GM12878 (cell line): ENCODE measurements around the gene CENPS. TPM values are rescaled to one million over a fixed set of nuclear protein-coding genes. Genes with fewer than 3 reads are reported as not detected.

Source experiments
- ATAC-seq: fragments of 200-7000 bp; cut with Tn5 transposase; 3 replicates; pipeline ENCODE4 v1.9.1; 2020; ENCODE audit warnings: mild to moderate bottlenecking, moderate library complexity
- BruUV-seq: library from RNA; stranded (reverse); fragments of 400-500 nt; replicated peaks from 2 replicates; lab custom pipeline; 2021; lab: Mats Ljungman, UMichigan
- CTCF ChIA-PET: fragments of 300-600 bp; sonication (Branson Sonifier 250); formaldehyde crosslinking; extraction: SDS; loops from one replicate; lab custom pipeline; 2021; ENCODE audit warnings: inconsistent platforms; lab: Yijun Ruan, JAX
- POLR2A ChIA-PET: fragments of 350-600 bp; formaldehyde crosslinking; extraction: SDS; loops from one replicate; lab custom pipeline; 2021; ENCODE audit warnings: inconsistent platforms; lab: Charles Lee
- RAD21 ChIA-PET: fragments of 300-600 bp; sonication (Branson Sonifier 250); formaldehyde crosslinking; loops from one replicate; lab custom pipeline; 2023; ENCODE audit warnings: antibody characterized with exemption; ENCODE audit not compliant: unreplicated experiment; lab: Charles Lee
- SMC1A ChIA-PET: fragments of 300-600 bp; sonication (Branson Sonifier 250); formaldehyde crosslinking; loops from one replicate; lab custom pipeline; 2023; ENCODE audit not compliant: unreplicated experiment, uncharacterized antibody; lab: Charles Lee
- DNase-seq: peaks from one replicate; pipeline ENCODE4 v3.0.0-alpha.2; 2011; ENCODE audit warnings: low read depth, low spot score
- FAIRE-seq: peaks from 3 replicates; lab custom pipeline; 2011; peaks lifted over from hg19 to GRCh38; lab: Jason Lieb, UNC
- H2AFZ ChIP-seq: 2 replicates; pipeline ENCODE4 v1.6.0; 2011; ENCODE audit warnings: low read depth, low read length, control low read depth; ENCODE audit not compliant: control insufficient read depth
- H3K27ac ChIP-seq: 2 replicates; pipeline ENCODE4 v1.5.1; 2011; ENCODE audit warnings: control low read depth; ENCODE audit not compliant: control insufficient read depth, insufficient read depth
- H3K27me3 ChIP-seq, 2 experiments: replicated peaks in 1 of 2; 2 replicates each; pipeline versions ENCODE4 v1.6.0 to v1.6.1; 2011; ENCODE audit warnings: low read length in 1 of 2; ENCODE audit not compliant: control insufficient read depth in 2 of 2, insufficient read depth in 2 of 2
- H3K36me3 ChIP-seq, 2 experiments: 2 replicates each; pipeline ENCODE4 v1.5.1; 2011; ENCODE audit warnings: low read length in 1 of 2; ENCODE audit not compliant: control insufficient read depth in 2 of 2, insufficient read depth in 2 of 2
- H3K4me1 ChIP-seq: 2 replicates; pipeline ENCODE4 v1.6.1; 2011; ENCODE audit warnings: mild to moderate bottlenecking, low read length, moderate library complexity, mixed read lengths; ENCODE audit not compliant: control insufficient read depth, insufficient read depth
- H3K4me2 ChIP-seq: 2 replicates; pipeline ENCODE4 v1.6.0; 2011; ENCODE audit warnings: control low read depth; ENCODE audit not compliant: control insufficient read depth, insufficient read depth
- H3K4me3 ChIP-seq: fragments of 200-600 bp; sonication (generic); 2 replicates; pipeline ENCODE4 v1.5.1; 2016
- H3K79me2 ChIP-seq: 2 replicates; pipeline ENCODE4 v1.6.0; 2011; ENCODE audit warnings: low read length; ENCODE audit not compliant: control insufficient read depth, insufficient read depth
- H3K9ac ChIP-seq: 2 replicates; pipeline ENCODE4 v1.8.0; 2011; ENCODE audit warnings: low read length, control low read depth, mixed read lengths; ENCODE audit not compliant: control insufficient read depth, insufficient read depth
- H3K9me3 ChIP-seq: replicated peaks from 3 replicates; pipeline ENCODE4 v1.5.1; 2011; ENCODE audit warnings: mild to moderate bottlenecking, low read length; ENCODE audit not compliant: control insufficient read depth, insufficient read depth
- H4K20me1 ChIP-seq: 2 replicates; pipeline ENCODE4 v1.6.0; 2011; ENCODE audit not compliant: control insufficient read depth, insufficient read depth
- CBX3 ChIP-seq: fragments of 200-600 bp; sonication (generic); IDR thresholded peaks from 2 replicates; pipeline ENCODE4 v1.6.1; 2016; ENCODE audit warnings: low read depth, borderline replicate concordance
- CHD1 ChIP-seq: IDR thresholded peaks from 2 replicates; pipeline ENCODE4 v1.6.1; 2012; ENCODE audit warnings: low read depth, low read length, improper control_type of control experiment
- ETV6 ChIP-seq, 2 experiments: fragments of 450-650 bp in 1 of 2; IDR thresholded peaks in 1 of 2; conservative IDR thresholded peaks in 1 of 2; 2 replicates each; pipeline ENCODE4 v1.6.1; 2014; ENCODE audit warnings: antibody characterized with exemption in 1 of 2, borderline replicate concordance in 1 of 2, low read depth in 1 of 2, mild to moderate bottlenecking in 1 of 2, moderate library complexity in 1 of 2
- HDAC2 ChIP-seq: fragments of 200-600 bp; sonication (generic); IDR thresholded peaks from 2 replicates; pipeline ENCODE4 v1.6.1; 2017
- RB1 ChIP-seq: fragments of 450-650 bp; formaldehyde crosslinking; IDR thresholded peaks from 2 replicates; pipeline ENCODE4 v1.6.1; 2017; ENCODE audit warnings: mild to moderate bottlenecking, borderline replicate concordance
- SREBF1 ChIP-seq: IDR thresholded peaks from 2 replicates; pipeline ENCODE4 v1.6.1; 2012; ENCODE audit warnings: mild to moderate bottlenecking, low read length
- TCF12 ChIP-seq: IDR thresholded peaks from 2 replicates; pipeline ENCODE4 v1.6.1; 2011; ENCODE audit warnings: low read depth, mild to moderate bottlenecking, low read length
- WGBS: methylation state at CpG from one replicate; pipeline ENCODE4 v1.1.6; 2016; ENCODE audit warnings: low lambda C conversion rate; ENCODE audit not compliant: insufficient replicate concordance, insufficient coverage; ENCODE audit errors: missing lambda C conversion rate; 5-methylcytosine and 5-hydroxymethylcytosine counted together
- in situ Hi-C: fragments of 300-500 bp; cut with MboI; formaldehyde crosslinking; loops from 9 replicates; pipeline ENCODE4 v1.14.3; 2018; ENCODE audit warnings: mixed read lengths
- intact Hi-C: fragments of 100-400 bp; cut with micrococcal nuclease; formaldehyde crosslinking; loops from one replicate; pipeline ENCODE4 v1.14.2; 2022; ENCODE audit not compliant: unreplicated experiment
- polyA plus RNA-seq, 11 experiments: library from polyadenylated mRNA; depleted of rRNA in 4 of 11; unstranded in 6 of 11; stranded (reverse) in 5 of 11; fragments of >200 nt; fragmentation: Nextera tagmentation in 4 of 11; fragmentation: Illumina TruSeq in 1 of 11; extraction: Ambion mirVana in 4 of 11; extraction: Trizol in 1 of 11; gene quantifications; 1 replicate in 1 of 11; 2 replicates in 10 of 11; pipeline versions ENCODE4 v1.2.1 to v1.2.3, GENCODE V29; 2011 to 2016; ENCODE audit warnings: inconsistent platforms in 2 of 11, missing spikeins in 2 of 11, low read depth in 1 of 11
- total RNA-seq, 4 experiments: library from RNA; depleted of rRNA in 3 of 4; stranded (reverse); fragments of >200 nt in 3 of 4; fragmentation: Illumina TruSeq in 1 of 4; extraction: Trizol in 1 of 4; gene quantifications; 2 replicates each; pipeline versions ENCODE4 v1.2.1 to v1.2.3, GENCODE V29; 2013 to 2021
- TF ChIP-seq, protein P1 (sequence below), 3 experiments: IDR thresholded peaks in 2 of 3; conservative IDR thresholded peaks in 1 of 3; 2 replicates each; pipeline ENCODE4 v1.5.1; 2011; ENCODE audit warnings: low read depth in 3 of 3, low read length in 3 of 3, mild to moderate bottlenecking in 3 of 3, control low read depth in 2 of 3, moderate library complexity in 2 of 3, inconsistent platforms in 1 of 3, mixed read lengths in 1 of 3; ENCODE audit not compliant: control insufficient read depth in 2 of 3, insufficient read depth in 1 of 3; ENCODE audit errors: extremely low read depth in 1 of 3
- TF ChIP-seq, protein P2 (sequence below): fragments of 450-650 bp; formaldehyde crosslinking; IDR thresholded peaks from 2 replicates; pipeline ENCODE4 v1.4.0; 2020; ENCODE audit warnings: mild to moderate bottlenecking, moderate library complexity
- TF ChIP-seq, protein P3 (sequence below): fragments of 450-650 bp; IDR thresholded peaks from 2 replicates; pipeline ENCODE4 v1.6.1; 2018; ENCODE audit warnings: mild to moderate bottlenecking, low read depth, moderate library complexity; ENCODE audit not compliant: partially characterized antibody

CENPS gene
- total and polyA plus RNA-seq, 10 of the 15 experiments (the other 5 are each of a cell fraction or from before 2014, with no cell fraction given): 9.4 to 51.7 (median 16.7) TPM

DNA sequence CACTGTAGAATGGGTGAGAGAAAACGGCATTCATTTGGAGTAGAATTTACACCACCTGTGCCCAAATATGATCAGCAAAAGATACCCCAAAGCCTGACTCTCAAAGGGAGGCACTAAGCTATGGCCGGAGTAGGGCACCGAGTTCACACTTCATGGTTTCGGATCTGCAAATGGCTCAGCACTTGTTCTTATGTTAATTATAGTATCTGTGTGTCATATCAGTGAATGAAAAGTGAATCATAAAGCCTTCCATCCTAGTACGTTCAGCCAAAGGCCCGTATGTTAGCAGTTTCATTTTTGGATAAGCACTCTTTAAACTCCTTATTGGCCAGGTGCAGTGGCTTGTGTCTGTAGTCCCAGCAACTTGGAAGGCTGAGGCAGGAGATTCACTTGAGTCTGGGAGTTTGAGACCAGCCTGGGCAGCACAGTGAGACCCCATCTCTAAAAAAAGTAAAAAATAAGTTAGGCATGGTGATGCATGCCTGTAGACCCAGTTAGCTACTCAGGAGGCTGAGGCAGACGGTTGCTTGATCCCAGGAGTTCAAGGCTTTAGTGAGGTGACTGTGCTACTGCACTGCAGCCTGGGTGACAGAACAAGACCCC, 14.7 kb downstream of the CENPS start (continued):
- TF ChIP-seq, protein P1, sequence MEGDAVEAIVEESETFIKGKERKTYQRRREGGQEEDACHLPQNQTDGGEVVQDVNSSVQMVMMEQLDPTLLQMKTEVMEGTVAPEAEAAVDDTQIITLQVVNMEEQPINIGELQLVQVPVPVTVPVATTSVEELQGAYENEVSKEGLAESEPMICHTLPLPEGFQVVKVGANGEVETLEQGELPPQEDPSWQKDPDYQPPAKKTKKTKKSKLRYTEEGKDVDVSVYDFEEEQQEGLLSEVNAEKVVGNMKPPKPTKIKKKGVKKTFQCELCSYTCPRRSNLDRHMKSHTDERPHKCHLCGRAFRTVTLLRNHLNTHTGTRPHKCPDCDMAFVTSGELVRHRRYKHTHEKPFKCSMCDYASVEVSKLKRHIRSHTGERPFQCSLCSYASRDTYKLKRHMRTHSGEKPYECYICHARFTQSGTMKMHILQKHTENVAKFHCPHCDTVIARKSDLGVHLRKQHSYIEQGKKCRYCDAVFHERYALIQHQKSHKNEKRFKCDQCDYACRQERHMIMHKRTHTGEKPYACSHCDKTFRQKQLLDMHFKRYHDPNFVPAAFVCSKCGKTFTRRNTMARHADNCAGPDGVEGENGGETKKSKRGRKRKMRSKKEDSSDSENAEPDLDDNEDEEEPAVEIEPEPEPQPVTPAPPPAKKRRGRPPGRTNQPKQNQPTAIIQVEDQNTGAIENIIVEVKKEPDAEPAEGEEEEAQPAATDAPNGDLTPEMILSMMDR (IDR thresholded peaks at IDR 0.05 in 2 of 3, conservative IDR thresholded peaks at IDR 0.05 in 1 of 3; ENCODE audit: control insufficient read depth in 2 of 3, extremely low read depth in 1 of 3, insufficient read depth in 1 of 3, low read depth in 3 of 3, low read length in 3 of 3): no peak
- TF ChIP-seq HDAC2 (no peak), CHD1 (no peak), TCF12 (no peak), SREBF1 (no peak)
- TF ChIP-seq, all 136 proteins: peak for 0

DNA sequence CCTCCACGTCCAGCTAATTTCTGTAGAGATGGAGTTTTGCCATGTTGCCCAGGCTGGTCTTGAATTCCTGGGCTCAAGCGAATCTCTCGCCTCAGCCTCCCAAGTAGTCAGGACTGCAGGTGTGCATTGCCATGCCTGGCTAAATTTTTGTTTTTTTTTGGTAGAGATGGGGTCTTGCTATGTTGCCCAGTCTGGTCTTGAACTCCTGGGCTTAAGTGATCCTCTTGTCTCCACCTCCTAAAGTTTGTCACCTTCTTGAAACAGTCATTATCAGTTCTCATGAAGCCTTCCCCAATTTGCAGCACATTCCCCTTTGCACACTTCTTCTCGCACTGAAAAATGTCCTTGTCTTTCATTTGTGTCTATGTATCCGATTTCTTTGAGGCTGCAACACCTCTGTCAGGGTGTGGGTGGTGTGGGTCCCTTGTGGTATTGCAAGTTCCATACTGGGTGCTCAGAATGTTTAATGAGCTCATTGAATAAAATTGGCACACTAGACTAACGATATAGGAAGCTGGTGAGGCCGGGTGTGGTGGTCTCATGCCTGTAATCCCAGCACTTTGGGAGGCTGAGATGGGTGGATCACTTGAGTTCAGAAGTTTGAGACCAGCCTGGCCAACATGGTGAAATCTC, 16.7 kb downstream of the CENPS start:
- H2AFZ ChIP-seq: no peak overlapping the region
- no peak overlapping the region for H3K4me2 ChIP-seq
- no peaks in the 10 kb centered on the region for H3K9me3 ChIP-seq
- ChIA-PET SMC1A (interaction anchor here (1.3 kb wide), 1 partner anchor 48 kb away, joined by 3 read pairs; no protein-coding TSS in a partner anchor), RAD21 (interaction anchor here (0.9 kb wide), 1 partner anchor 47 kb away, joined by 5 read pairs; no protein-coding TSS in a partner anchor), CTCF (interaction anchor here (2.1 to 3.0 kb wide), 2 partner anchors 12 to 48 kb away, joined by 6 to 16 read pairs; no protein-coding TSS in a partner anchor), POLR2A (interaction anchor here (1.3 kb wide), 1 partner anchor 13 kb away, joined by 4 read pairs; no protein-coding TSS in a partner anchor)
- no peak for FAIRE-seq
- no peak for ATAC-seq
- intact Hi-C loops (no loop called here), in situ Hi-C loops (no loop called here)
- H3K9ac ChIP-seq: no peak overlapping the region
- no peaks in the 10 kb centered on the region; a peak in 1 of 4 replicates for H3K36me3 ChIP-seq
- H3K27ac ChIP-seq: no peak overlapping the region
- 91% methylated on average over 7 of the region's 7 CpGs for WGBS
- BruUV-seq: no TSS peak
- no peaks in the 10 kb centered on the region for H3K4me1 ChIP-seq
- H3K27me3 ChIP-seq: no peaks in the 10 kb centered on the region
- no peaks in the 10 kb centered on the region for H3K79me2 ChIP-seq
- H4K20me1 ChIP-seq: no peaks in the 10 kb centered on the region
- H3K4me3 ChIP-seq: no peak overlapping the region
- DNase-seq: no peak
- TF ChIP-seq CBX3 (no peak), SREBF1 (no peak), RB1 (no peak), ETV6 (conservative IDR thresholded peaks at IDR 0.05 in 1 of 2, IDR thresholded peaks at IDR 0.05 in 1 of 2; ENCODE audit: borderline replicate concordance in 1 of 2, low read depth in 1 of 2) (no peak)
- TF ChIP-seq, protein P2, sequence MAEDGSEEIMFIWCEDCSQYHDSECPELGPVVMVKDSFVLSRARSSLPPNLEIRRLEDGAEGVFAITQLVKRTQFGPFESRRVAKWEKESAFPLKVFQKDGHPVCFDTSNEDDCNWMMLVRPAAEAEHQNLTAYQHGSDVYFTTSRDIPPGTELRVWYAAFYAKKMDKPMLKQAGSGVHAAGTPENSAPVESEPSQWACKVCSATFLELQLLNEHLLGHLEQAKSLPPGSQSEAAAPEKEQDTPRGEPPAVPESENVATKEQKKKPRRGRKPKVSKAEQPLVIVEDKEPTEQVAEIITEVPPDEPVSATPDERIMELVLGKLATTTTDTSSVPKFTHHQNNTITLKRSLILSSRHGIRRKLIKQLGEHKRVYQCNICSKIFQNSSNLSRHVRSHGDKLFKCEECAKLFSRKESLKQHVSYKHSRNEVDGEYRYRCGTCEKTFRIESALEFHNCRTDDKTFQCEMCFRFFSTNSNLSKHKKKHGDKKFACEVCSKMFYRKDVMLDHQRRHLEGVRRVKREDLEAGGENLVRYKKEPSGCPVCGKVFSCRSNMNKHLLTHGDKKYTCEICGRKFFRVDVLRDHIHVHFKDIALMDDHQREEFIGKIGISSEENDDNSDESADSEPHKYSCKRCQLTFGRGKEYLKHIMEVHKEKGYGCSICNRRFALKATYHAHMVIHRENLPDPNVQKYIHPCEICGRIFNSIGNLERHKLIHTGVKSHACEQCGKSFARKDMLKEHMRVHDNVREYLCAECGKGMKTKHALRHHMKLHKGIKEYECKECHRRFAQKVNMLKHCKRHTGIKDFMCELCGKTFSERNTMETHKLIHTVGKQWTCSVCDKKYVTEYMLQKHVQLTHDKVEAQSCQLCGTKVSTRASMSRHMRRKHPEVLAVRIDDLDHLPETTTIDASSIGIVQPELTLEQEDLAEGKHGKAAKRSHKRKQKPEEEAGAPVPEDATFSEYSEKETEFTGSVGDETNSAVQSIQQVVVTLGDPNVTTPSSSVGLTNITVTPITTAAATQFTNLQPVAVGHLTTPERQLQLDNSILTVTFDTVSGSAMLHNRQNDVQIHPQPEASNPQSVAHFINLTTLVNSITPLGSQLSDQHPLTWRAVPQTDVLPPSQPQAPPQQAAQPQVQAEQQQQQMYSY (CRISPR knock-in tag): no peak
- TF ChIP-seq, protein P3, sequence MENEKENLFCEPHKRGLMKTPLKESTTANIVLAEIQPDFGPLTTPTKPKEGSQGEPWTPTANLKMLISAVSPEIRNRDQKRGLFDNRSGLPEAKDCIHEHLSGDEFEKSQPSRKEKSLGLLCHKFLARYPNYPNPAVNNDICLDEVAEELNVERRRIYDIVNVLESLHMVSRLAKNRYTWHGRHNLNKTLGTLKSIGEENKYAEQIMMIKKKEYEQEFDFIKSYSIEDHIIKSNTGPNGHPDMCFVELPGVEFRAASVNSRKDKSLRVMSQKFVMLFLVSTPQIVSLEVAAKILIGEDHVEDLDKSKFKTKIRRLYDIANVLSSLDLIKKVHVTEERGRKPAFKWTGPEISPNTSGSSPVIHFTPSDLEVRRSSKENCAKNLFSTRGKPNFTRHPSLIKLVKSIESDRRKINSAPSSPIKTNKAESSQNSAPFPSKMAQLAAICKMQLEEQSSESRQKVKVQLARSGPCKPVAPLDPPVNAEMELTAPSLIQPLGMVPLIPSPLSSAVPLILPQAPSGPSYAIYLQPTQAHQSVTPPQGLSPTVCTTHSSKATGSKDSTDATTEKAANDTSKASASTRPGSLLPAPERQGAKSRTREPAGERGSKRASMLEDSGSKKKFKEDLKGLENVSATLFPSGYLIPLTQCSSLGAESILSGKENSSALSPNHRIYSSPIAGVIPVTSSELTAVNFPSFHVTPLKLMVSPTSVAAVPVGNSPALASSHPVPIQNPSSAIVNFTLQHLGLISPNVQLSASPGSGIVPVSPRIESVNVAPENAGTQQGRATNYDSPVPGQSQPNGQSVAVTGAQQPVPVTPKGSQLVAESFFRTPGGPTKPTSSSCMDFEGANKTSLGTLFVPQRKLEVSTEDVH: no peak
